Esophagus muscularis mucosa (tissue), 4 donors: ENCODE data around the gene GRPR. TPM values are rescaled to one million over a fixed set of nuclear protein-coding genes. Genes with fewer than 3 reads are reported as not detected.

ENCODE experiments used
- DNase-seq: peaks from one replicate; pipeline ENCODE4 v3.0.0-alpha.2; 2017; ENCODE audit errors: extremely low spot score
- H3K27ac ChIP-seq, 4 donors: fragments of 200-600 bp; sonication (generic); replicated peaks in 1 of 4; 1 replicate in 3 of 4; 2 replicates in 1 of 4; pipeline ENCODE4 v1.5.1; 2016 to 2019; ENCODE audit warnings: mild to moderate bottlenecking in 1 of 4
- H3K27me3 ChIP-seq, 4 donors: fragments of 200-600 bp; sonication (generic); one replicate each; pipeline versions ENCODE4 v1.5.1 to v1.6.0; 2016 to 2019
- H3K36me3 ChIP-seq, 4 donors: fragments of 200-600 bp; sonication (generic); one replicate each; pipeline ENCODE4 v1.5.1; 2016 to 2019
- H3K4me1 ChIP-seq, 4 donors: fragments of 200-600 bp; sonication (generic); one replicate each; pipeline ENCODE4 v1.5.1; 2016 to 2019
- H3K4me3 ChIP-seq, 4 donors: fragments of 200-600 bp; sonication (generic); 1 replicate in 2 of 4; 2 replicates in 2 of 4; pipeline ENCODE4 v1.5.1; 2016 to 2019; ENCODE audit warnings: mild to moderate bottlenecking in 4 of 4, moderate library complexity in 1 of 4
- H3K9me3 ChIP-seq, 4 donors: fragments of 200-600 bp; sonication (generic); 1 replicate in 3 of 4; 2 replicates in 1 of 4; pipeline ENCODE4 v1.5.1; 2016 to 2019
- CTCF ChIP-seq, 3 experiments: fragments of 200-600 bp in 2 of 3; fragments of 450-650 bp in 1 of 3; sonication (generic) in 2 of 3; IDR thresholded peaks; one replicate each; pipeline ENCODE4 v1.5.1; 2017 to 2019; ENCODE audit warnings: antibody characterized with exemption in 3 of 3, mild to moderate bottlenecking in 2 of 3, moderate library complexity in 1 of 3
- EP300 ChIP-seq: sonication (generic); formaldehyde crosslinking; IDR thresholded peaks from one replicate; pipeline ENCODE4 v1.6.1; 2017; ENCODE audit warnings: antibody characterized with exemption
- POLR2A ChIP-seq: fragments of 450-650 bp; IDR thresholded peaks from one replicate; pipeline ENCODE4 v1.6.1; 2017; ENCODE audit warnings: antibody characterized with exemption, moderate library complexity, mild to moderate bottlenecking, low read depth
- POLR2AphosphoS5 ChIP-seq, 2 donors: sonication (generic); formaldehyde crosslinking; IDR thresholded peaks; one replicate each; pipeline ENCODE4 v1.6.1; 2017; ENCODE audit warnings: antibody characterized with exemption in 2 of 2
- WGBS: methylation state at CpG from one replicate; pipeline ENCODE4 v1.1.5; 2018; 5-methylcytosine and 5-hydroxymethylcytosine counted together
- intact Hi-C: fragments of 100-400 bp; cut with DNase I; formaldehyde crosslinking; loops from one replicate; pipeline ENCODE4 v1.15.1; 2023
- total RNA-seq, 4 donors: library from RNA; depleted of rRNA; stranded (reverse); fragments of >200 nt; gene quantifications; one replicate each; pipeline versions ENCODE4 v1.1.0 to v1.2.1, GENCODE V29; 2016

GRPR gene
- total RNA-seq, 4 donors from 2014 or later = 7.8 to 15.0 (median 12.4) TPM

GRCh38 chrX:16140448-16140847, 17.1 kb downstream of the GRPR start:
- WGBS = 56% methylated on average over 4 of the region's 4 CpGs

DNA sequence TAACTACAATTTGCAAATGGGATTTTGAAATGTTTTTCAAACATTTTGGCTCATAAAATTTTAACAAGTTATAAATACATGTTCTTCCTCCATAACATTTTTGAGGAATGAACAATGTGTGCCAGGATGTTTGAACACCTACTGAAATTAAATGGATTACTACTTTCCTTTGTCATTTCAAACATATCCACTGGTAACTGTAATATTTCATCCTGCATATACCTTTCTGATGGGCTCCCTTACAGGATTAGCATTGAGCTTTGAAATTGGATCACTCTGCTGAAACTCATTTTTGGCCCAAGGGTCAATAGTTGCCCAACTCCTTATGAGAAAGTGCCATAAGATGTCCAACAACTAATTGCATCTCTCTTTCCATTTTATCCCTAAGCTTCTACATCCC, 17.6 kb downstream of the GRPR start:
- no peaks in the 10 kb centered on the region for H3K27me3 ChIP-seq
- TF ChIP-seq EP300 (no peak), POLR2A (no peak), POLR2AphosphoS5 (IDR thresholded peaks at IDR 0.05) (no peak), CTCF (IDR thresholded peaks at IDR 0.05) (no peak)
- H3K4me1 ChIP-seq = peaks cover 0 to 42% (median 4%) of the 10 kb centered on the region in 4 donors
- H3K27ac ChIP-seq = peak overlapping the region; percentile 62 to 77 (median 70)
- intact Hi-C loops = no loop called here
- no peaks in the 10 kb centered on the region for H3K36me3 ChIP-seq
- no peak overlapping the region for H3K4me3 ChIP-seq
- H3K9me3 ChIP-seq = no peaks in the 10 kb centered on the region
- no peak for DNase-seq

More at GRCh38 chrX:16140448-16140847, 17.1 kb downstream of the GRPR start:
- no peak for TF ChIP-seq CTCF (IDR thresholded peaks at IDR 0.05)
- TF ChIP-seq EP300 = no peak
- TF ChIP-seq POLR2AphosphoS5 (IDR thresholded peaks at IDR 0.05) = no peak
- no peak for TF ChIP-seq POLR2A
- no peaks in the 10 kb centered on the region for H3K27me3 ChIP-seq
- peak overlapping the region in 1 of 4 donors; percentile 7 for H3K4me3 ChIP-seq
- no peaks in the 10 kb centered on the region for H3K9me3 ChIP-seq
- H3K4me1 ChIP-seq = peaks cover 0 to 44% (median 4%) of the 10 kb centered on the region in 4 donors
- no peak for DNase-seq
- H3K27ac ChIP-seq = peak overlapping the region; percentile 58 to 77 (median 70)
- H3K36me3 ChIP-seq = no peaks in the 10 kb centered on the region
- intact Hi-C loops = no loop called here

- DNase-seq = no peak
- H3K9me3 ChIP-seq = no peaks in the 10 kb centered on the region
- H3K4me3 ChIP-seq = no peak overlapping the region
- H3K27me3 ChIP-seq = no peaks in the 10 kb centered on the region
- H3K4me1 ChIP-seq = peaks cover 0 to 35% (median 4%) of the 10 kb centered on the region in 4 donors
- peak overlapping the region; percentile 62 to 77 (median 70) for H3K27ac ChIP-seq
- no peak for TF ChIP-seq CTCF (IDR thresholded peaks at IDR 0.05)
- no peak for TF ChIP-seq POLR2A
- no peak for TF ChIP-seq EP300
- TF ChIP-seq POLR2AphosphoS5 (IDR thresholded peaks at IDR 0.05) = no peak
- intact Hi-C loops = no loop called here
- 86% methylated on average over 4 of the region's 4 CpGs for WGBS
- no peaks in the 10 kb centered on the region for H3K36me3 ChIP-seq
Measured at GRCh38 chrX:16141422-16142245, 18.3 kb downstream of the GRPR start.

DNA sequence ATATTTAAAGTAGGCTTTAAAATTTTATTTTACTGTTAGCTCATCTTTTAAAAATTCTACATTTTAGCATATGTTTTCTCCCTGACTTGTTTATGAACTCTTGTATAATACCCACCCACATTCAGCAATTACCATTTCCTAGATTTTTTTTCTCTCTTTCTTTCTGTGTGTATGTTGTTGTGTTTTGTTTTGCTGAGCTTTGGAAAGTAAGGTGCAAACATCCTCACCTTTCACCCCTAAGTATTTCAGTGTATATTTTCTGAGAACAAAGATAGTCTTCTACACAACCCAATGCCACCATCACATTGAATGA, 18.8 kb downstream of the GRPR start:
- intact Hi-C loops = no loop called here
- no peaks in the 10 kb centered on the region for H3K9me3 ChIP-seq
- H3K4me1 ChIP-seq = peaks cover 0 to 33% (median 4%) of the 10 kb centered on the region in 4 donors
- H3K36me3 ChIP-seq = no peaks in the 10 kb centered on the region
- TF ChIP-seq EP300 = no peak
- TF ChIP-seq POLR2A = no peak
- no peak for TF ChIP-seq POLR2AphosphoS5 (IDR thresholded peaks at IDR 0.05)
- TF ChIP-seq CTCF (IDR thresholded peaks at IDR 0.05) = no peak
- no peak for DNase-seq
- H3K27ac ChIP-seq = peak overlapping the region; percentile 62 to 77 (median 70)
- no peaks in the 10 kb centered on the region for H3K27me3 ChIP-seq
- H3K4me3 ChIP-seq = no peak overlapping the region

GRCh38 chrX:16143968-16144367, 20.6 kb downstream of the GRPR start:
- no peak for TF ChIP-seq EP300
- Histone ChIP-seq H3K36me3 (no peaks in the 10 kb centered on the region), H3K9me3 (no peaks in the 10 kb centered on the region), H3K27ac (peak overlapping the region; percentile 40 to 77 (median 51)), H3K4me3 (no peak overlapping the region), H3K27me3 (no peaks in the 10 kb centered on the region), H3K4me1 (peaks cover 0 to 33% (median 4%) of the 10 kb centered on the region in 4 donors)
- intact Hi-C loops = no loop called here
- no peak for DNase-seq
